VCaP (cell line): ENCODE results near the gene LPCAT4.
"Not testable (repeated sequence)": the region's sequence is repeated elsewhere in the genome, so short reads cannot be mapped to it uniquely, and the experiment has no call there.

Experiments
- H3K27ac ChIP-seq: fragments of 450-650 bp; 2 replicates; pipeline ENCODE4 v1.5.1; 2017
- CTCF ChIP-seq: fragments of 450-650 bp; conservative IDR thresholded peaks from 2 replicates; pipeline ENCODE4 v1.5.1; 2017; ENCODE audit warnings: mild to moderate bottlenecking, moderate library complexity

Gene LPCAT4

GRCh38 chr15:34355241-34355640, 11.8 kb downstream of the LPCAT4 start:
- H3K27ac ChIP-seq, result no peak overlapping the region
- TF ChIP-seq CTCF, result no peak

GRCh38 chr15:34354286-34354685, 12.7 kb downstream of the LPCAT4 start:
- no peak overlapping the region for H3K27ac ChIP-seq
- TF ChIP-seq CTCF, result no peak

DNA sequence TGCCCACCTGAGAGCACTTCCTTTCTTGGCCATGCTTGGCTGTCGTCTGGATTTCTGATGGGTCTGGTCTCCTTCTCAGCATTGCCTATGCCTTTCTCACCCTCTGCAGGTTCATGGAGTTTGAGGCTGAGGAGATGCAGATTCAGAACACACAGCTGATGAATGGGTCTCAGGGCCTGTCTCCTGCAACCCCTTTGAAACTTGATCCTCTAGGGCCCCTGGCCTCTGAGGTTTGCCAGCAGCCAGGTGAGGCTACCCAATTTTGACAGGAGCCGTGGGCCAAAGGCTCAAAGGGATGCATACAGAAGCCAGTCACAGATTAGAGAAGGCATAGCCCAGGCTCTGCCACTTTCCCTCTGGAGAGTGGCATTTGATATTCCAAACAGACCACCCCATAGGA, 13.4 kb downstream of the LPCAT4 start:
- no peak overlapping the region for H3K27ac ChIP-seq
- no peak for TF ChIP-seq CTCF

GRCh38 chr15:34352996-34353395, 14.0 kb downstream of the LPCAT4 start:
- H3K27ac ChIP-seq, result not testable (repeated sequence)

DNA sequence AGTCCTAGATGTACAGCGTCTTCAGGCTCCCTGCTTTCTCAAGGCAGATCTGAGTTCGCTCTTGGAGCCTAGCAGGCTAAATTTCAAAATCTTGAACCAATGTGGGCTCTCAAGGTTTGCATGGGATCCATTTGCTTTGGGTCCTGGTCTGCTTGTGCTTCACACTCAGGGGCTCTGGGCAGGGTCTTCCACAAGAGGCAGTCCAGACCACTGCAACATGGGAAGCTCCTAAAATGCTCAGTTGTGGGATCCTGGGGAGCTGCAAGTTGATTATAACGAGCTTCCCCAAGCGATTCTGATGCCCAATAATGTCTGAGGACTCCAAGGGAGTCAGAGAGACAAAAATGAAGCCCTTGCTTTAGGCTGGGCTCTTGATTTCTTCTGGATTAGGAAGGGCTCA, 17.2 kb downstream of the LPCAT4 start:
- no peak for TF ChIP-seq CTCF
- H3K27ac ChIP-seq, result no peak overlapping the region

- no peak for TF ChIP-seq CTCF
- H3K27ac ChIP-seq, result no peak overlapping the region
Observed at GRCh38 chr15:34348735-34349300, 18.2 kb downstream of the LPCAT4 start.

DNA sequence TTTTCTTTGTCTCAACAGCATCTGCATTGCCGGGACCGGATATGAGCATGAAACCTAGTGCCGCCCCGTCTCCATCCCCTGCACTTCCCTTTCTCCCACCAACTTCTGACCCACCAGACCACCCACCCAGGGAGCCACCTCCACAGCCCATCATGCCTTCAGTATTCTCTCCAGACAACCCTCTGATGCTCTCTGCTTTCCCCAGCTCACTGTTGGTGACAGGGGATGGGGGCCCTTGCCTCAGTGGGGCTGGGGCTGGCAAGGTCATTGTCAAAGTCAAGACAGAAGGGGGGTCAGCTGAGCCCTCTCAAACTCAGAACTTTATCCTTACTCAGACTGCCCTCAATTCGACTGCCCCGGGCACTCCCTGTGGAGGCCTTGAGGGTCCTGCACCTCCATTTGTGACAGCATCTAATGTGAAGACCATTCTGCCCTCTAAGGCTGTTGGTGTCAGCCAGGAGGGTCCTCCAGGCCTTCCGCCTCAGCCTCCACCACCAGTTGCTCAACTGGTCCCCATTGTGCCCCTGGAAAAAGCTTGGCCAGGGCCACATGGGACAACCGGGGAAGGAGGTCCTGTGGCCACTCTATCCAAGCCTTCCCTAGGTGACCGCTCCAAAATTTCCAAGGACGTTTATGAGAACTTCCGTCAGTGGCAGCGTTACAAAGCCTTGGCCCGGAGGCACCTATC, 18.9 kb downstream of the LPCAT4 start:
- no peak for TF ChIP-seq CTCF
- no peak overlapping the region for H3K27ac ChIP-seq

- TF ChIP-seq CTCF, result peak; percentile 93
- H3K27ac ChIP-seq, result peak within 1 kb of the TSS; percentile 89
Observed at GRCh38 chr15:34342737-34343575, 24.0 kb downstream of the LPCAT4 start, which contains the start of the genes NOP10 and NUTM1. TSS of gene NOP10 (minus strand) at chr15:34343136. CDS start at chr15:34343073, 63 bp downstream. TSS of gene NUTM1 (plus strand) at chr15:34343315. CDS start at chr15:34343697, 382 bp downstream.

- H3K27ac ChIP-seq, result peak overlapping the region; percentile 89
Observed at GRCh38 chr15:34342213-34342736, 24.7 kb downstream of the LPCAT4 start.
